ENCODE data around the gene GGCX. TPM values are rescaled to one million over a fixed set of nuclear protein-coding genes. Genes with fewer than 3 reads are reported as not detected.

GGCX gene
- total and polyA plus RNA-seq, 2 of the 13 experiments (the other 11 are each of a cell fraction or from before 2014, with no cell fraction given) = 72.5 to 103 TPM

DNA sequence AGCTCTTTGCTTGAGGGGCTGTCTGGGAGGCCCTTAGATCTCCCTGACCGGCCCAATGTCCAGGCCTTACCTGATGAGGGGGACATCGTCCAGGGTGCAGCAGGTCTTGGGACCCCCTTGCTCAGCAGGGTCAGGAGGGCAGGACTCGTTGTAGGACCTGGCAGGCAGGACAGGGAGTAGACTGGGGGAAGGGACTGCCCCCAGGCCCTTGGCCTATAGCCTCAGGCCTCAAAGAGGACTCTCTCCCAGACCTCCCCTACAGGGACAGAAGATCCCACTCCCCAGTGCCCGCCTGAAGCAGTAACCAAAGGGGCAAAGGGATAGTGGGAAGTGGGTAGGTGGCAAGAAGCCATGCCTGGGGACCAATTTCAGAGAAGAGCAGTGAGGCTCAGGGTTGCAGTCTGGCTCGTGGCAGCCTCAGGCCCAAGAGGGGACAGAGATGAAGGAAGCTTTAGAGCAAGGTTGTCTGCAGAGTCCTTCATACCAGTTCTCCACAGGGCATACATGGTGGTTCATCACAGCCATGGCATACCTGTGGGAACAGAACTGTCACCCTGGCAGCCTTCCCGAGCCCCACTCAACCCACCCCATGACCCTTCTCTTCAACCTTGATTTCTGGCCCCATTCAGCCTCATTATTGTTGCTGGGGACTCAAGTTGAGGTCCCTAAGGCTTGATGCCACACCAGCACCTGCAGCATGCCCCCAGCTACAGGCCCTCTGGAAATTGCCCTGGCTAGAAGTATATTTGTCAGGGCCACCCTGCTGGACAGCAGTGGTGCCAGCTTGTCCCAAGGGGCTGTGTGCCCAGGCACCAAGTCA lies 39.9 kb upstream of the GGCX start (continued):
- peak; percentile 40; the same call in 1 of the 2 replicates for TF ChIP-seq ZNF543 (CRISPR knock-in tag; IDR thresholded peaks at IDR 0.05)
- TF ChIP-seq SSRP1 (CRISPR knock-in tag; IDR thresholded peaks at IDR 0.05) = peak; percentile 36; the same call in 1 of the 2 replicates
- TF ChIP-seq, protein P1, sequence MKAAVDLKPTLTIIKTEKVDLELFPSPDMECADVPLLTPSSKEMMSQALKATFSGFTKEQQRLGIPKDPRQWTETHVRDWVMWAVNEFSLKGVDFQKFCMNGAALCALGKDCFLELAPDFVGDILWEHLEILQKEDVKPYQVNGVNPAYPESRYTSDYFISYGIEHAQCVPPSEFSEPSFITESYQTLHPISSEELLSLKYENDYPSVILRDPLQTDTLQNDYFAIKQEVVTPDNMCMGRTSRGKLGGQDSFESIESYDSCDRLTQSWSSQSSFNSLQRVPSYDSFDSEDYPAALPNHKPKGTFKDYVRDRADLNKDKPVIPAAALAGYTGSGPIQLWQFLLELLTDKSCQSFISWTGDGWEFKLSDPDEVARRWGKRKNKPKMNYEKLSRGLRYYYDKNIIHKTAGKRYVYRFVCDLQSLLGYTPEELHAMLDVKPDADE (CRISPR knock-in tag; IDR thresholded peaks at IDR 0.05) = no peak
- TF ChIP-seq HIVEP1 (CRISPR knock-in tag; IDR thresholded peaks at IDR 0.05) = no peak
- TF ChIP-seq, protein P2, sequence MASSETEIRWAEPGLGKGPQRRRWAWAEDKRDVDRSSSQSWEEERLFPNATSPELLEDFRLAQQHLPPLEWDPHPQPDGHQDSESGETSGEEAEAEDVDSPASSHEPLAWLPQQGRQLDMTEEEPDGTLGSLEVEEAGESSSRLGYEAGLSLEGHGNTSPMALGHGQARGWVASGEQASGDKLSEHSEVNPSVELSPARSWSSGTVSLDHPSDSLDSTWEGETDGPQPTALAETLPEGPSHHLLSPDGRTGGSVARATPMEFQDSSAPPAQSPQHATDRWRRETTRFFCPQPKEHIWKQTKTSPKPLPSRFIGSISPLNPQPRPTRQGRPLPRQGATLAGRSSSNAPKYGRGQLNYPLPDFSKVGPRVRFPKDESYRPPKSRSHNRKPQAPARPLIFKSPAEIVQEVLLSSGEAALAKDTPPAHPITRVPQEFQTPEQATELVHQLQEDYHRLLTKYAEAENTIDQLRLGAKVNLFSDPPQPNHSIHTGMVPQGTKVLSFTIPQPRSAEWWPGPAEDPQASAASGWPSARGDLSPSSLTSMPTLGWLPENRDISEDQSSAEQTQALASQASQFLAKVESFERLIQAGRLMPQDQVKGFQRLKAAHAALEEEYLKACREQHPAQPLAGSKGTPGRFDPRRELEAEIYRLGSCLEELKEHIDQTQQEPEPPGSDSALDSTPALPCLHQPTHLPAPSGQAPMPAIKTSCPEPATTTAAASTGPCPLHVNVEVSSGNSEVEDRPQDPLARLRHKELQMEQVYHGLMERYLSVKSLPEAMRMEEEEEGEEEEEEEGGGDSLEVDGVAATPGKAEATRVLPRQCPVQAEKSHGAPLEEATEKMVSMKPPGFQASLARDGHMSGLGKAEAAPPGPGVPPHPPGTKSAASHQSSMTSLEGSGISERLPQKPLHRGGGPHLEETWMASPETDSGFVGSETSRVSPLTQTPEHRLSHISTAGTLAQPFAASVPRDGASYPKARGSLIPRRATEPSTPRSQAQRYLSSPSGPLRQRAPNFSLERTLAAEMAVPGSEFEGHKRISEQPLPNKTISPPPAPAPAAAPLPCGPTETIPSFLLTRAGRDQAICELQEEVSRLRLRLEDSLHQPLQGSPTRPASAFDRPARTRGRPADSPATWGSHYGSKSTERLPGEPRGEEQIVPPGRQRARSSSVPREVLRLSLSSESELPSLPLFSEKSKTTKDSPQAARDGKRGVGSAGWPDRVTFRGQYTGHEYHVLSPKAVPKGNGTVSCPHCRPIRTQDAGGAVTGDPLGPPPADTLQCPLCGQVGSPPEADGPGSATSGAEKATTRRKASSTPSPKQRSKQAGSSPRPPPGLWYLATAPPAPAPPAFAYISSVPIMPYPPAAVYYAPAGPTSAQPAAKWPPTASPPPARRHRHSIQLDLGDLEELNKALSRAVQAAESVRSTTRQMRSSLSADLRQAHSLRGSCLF (CRISPR knock-in tag; IDR thresholded peaks at IDR 0.05; ENCODE audit: borderline replicate concordance) = no peak
- TF ChIP-seq CREM (IDR thresholded peaks at IDR 0.05) = no peak
- no peak for TF ChIP-seq CREM (CRISPR knock-in tag; IDR thresholded peaks at IDR 0.05)
- no peak for TF ChIP-seq RFX3 (CRISPR knock-in tag; IDR thresholded peaks at IDR 0.05)
- no peak for TF ChIP-seq SETDB1 (CRISPR knock-in tag; IDR thresholded peaks at IDR 0.05; ENCODE audit: borderline replicate concordance)
- TF ChIP-seq KDM5B (CRISPR knock-in tag; IDR thresholded peaks at IDR 0.05; ENCODE audit: borderline replicate concordance) = 0 out of 2 replicates have a peak, but pooled peaks have one; percentile 5
- no peak for TF ChIP-seq TOPORS (CRISPR knock-in tag; IDR thresholded peaks at IDR 0.05)
- no peak for TF ChIP-seq ZNF460 (CRISPR knock-in tag; IDR thresholded peaks at IDR 0.05; ENCODE audit: borderline replicate concordance)
- 0 out of 2 replicates have a peak, but pooled peaks have one; percentile 28 for TF ChIP-seq SRY (CRISPR knock-in tag; IDR thresholded peaks at IDR 0.05)
- TF ChIP-seq MBD4 (IDR thresholded peaks at IDR 0.05; ENCODE audit: borderline replicate concordance, low read length) = no peak
- TF ChIP-seq, protein P3, sequence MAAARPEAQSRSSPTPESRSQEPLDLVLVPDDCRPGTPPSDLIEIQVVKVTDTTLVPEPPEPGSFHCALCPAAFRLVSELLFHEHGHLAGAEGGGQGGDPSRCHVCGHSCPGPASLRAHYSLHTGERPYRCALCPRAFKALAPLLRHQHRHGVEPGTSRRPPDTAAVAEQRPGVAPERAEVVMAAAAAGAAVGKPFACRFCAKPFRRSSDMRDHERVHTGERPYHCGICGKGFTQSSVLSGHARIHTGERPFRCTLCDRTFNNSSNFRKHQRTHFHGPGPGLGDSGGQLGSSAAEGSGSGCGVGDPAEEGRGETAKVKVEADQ (CRISPR knock-in tag; IDR thresholded peaks at IDR 0.05; ENCODE audit: borderline replicate concordance) = no peak
- peak; percentile 67; the same call in 1 of the 2 replicates for TF ChIP-seq ZNF891 (CRISPR knock-in tag; IDR thresholded peaks at IDR 0.05)
- TF ChIP-seq, protein P4, sequence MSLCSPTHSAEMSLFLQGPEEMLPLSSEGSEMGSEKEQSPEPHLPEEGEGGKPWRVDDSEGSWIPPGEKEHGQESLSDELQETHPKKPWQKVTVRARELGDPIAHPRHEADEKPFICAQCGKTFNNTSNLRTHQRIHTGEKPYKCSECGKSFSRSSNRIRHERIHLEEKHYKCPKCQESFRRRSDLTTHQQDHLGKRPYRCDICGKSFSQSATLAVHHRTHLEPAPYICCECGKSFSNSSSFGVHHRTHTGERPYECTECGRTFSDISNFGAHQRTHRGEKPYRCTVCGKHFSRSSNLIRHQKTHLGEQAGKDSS (CRISPR knock-in tag; IDR thresholded peaks at IDR 0.05; ENCODE audit: borderline replicate concordance, low read depth) = no peak

Data from HepG2 (cell line).